ENCODE measurements around the gene DBX1. TPM values are rescaled to one million over a fixed set of nuclear protein-coding genes. Genes with fewer than 3 reads are reported as not detected.

Gene DBX1
- total and polyA plus RNA-seq, 2 of the 13 experiments (the other 11 are each of a cell fraction or from before 2014, with no cell fraction given), result not detected

- Histone ChIP-seq H3K9ac (ENCODE audit: insufficient read depth, low read depth, low read length) (no peak overlapping the region), H3K36me3 (replicated peaks in 1 of 2; ENCODE audit: control insufficient read depth in 1 of 2, insufficient read depth in 2 of 2, low read length in 2 of 2) (no peaks in the 10 kb centered on the region), H3K4me3 (replicated peaks in 1 of 3; ENCODE audit: insufficient read depth in 1 of 3, low read depth in 2 of 3, low read length in 3 of 3) (no peak overlapping the region), H3K9me3 (ENCODE audit: low read length) (no peaks in the 10 kb centered on the region), H3K4me2 (ENCODE audit: low read depth, low read length) (no peak overlapping the region), H3K27me3 (ENCODE audit: control insufficient read depth in 1 of 2, insufficient read depth in 2 of 2, low read length in 2 of 2) (peaks cover 2 to 15% of the 10 kb centered on the region in 2 experiments; a peak in 3 of 5 replicates), H3K27ac (ENCODE audit: extremely low read length, insufficient read depth, low read length) (no peak overlapping the region), H4K20me1 (ENCODE audit: insufficient read depth, low read length) (no peaks in the 10 kb centered on the region), H3K79me2 (ENCODE audit: insufficient read depth, low read length) (no peaks in the 10 kb centered on the region), H3K4me1 (ENCODE audit: insufficient read depth, low read length) (0 out of 2 replicates have a peak, but pooled peaks cover 6% of the 10 kb centered on the region), H2AFZ (ENCODE audit: low read length) (no peak overlapping the region)
- POLR2A ChIA-PET, result no interaction called here
- intact Hi-C loops (cut with micrococcal nuclease; ENCODE audit: unreplicated experiment), result loop anchor here (5.0 kb wide), 1 partner anchor 573 kb away; no protein-coding TSS in a partner anchor
- no peak for DNase-seq (ENCODE audit: low spot score)
- no peak for FAIRE-seq
- no TSS peak for BruUV-seq (replicated peaks)
- TF ChIP-seq, protein P1, sequence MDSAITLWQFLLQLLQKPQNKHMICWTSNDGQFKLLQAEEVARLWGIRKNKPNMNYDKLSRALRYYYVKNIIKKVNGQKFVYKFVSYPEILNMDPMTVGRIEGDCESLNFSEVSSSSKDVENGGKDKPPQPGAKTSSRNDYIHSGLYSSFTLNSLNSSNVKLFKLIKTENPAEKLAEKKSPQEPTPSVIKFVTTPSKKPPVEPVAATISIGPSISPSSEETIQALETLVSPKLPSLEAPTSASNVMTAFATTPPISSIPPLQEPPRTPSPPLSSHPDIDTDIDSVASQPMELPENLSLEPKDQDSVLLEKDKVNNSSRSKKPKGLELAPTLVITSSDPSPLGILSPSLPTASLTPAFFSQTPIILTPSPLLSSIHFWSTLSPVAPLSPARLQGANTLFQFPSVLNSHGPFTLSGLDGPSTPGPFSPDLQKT (CRISPR knock-in tag; IDR thresholded peaks at IDR 0.05; ENCODE audit: borderline replicate concordance), result no peak
- TF ChIP-seq CHD4 (IDR thresholded peaks at IDR 0.05; ENCODE audit: borderline replicate concordance, low read length), result no peak
- no peak for TF ChIP-seq ZFY (CRISPR knock-in tag; IDR thresholded peaks at IDR 0.05)
- TF ChIP-seq, protein P2, sequence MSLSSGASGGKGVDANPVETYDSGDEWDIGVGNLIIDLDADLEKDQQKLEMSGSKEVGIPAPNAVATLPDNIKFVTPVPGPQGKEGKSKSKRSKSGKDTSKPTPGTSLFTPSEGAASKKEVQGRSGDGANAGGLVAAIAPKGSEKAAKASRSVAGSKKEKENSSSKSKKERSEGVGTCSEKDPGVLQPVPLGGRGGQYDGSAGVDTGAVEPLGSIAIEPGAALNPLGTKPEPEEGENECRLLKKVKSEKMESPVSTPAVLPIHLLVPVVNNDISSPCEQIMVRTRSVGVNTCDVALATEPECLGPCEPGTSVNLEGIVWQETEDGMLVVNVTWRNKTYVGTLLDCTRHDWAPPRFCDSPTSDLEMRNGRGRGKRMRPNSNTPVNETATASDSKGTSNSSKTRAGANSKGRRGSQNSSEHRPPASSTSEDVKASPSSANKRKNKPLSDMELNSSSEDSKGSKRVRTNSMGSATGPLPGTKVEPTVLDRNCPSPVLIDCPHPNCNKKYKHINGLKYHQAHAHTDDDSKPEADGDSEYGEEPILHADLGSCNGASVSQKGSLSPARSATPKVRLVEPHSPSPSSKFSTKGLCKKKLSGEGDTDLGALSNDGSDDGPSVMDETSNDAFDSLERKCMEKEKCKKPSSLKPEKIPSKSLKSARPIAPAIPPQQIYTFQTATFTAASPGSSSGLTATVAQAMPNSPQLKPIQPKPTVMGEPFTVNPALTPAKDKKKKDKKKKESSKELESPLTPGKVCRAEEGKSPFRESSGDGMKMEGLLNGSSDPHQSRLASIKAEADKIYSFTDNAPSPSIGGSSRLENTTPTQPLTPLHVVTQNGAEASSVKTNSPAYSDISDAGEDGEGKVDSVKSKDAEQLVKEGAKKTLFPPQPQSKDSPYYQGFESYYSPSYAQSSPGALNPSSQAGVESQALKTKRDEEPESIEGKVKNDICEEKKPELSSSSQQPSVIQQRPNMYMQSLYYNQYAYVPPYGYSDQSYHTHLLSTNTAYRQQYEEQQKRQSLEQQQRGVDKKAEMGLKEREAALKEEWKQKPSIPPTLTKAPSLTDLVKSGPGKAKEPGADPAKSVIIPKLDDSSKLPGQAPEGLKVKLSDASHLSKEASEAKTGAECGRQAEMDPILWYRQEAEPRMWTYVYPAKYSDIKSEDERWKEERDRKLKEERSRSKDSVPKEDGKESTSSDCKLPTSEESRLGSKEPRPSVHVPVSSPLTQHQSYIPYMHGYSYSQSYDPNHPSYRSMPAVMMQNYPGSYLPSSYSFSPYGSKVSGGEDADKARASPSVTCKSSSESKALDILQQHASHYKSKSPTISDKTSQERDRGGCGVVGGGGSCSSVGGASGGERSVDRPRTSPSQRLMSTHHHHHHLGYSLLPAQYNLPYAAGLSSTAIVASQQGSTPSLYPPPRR (CRISPR knock-in tag; IDR thresholded peaks at IDR 0.05; ENCODE audit: borderline replicate concordance), result no peak
- ATAC-seq, result peak; percentile 47; the same call in 2 of the 3 replicates
- in situ Hi-C loops (cut with HindIII; ENCODE audit: extremely low pct_ligation_motif_present, low pct_unique_long_range_greater_than_20kb), result loop anchor here (5.0 to 25.0 kb wide), 3 partner anchors 188 to 573 kb away; no protein-coding TSS in a partner anchor
- WGBS (ENCODE audit: low lambda C conversion rate), result 13% methylated on average over 5 of the region's 5 CpGs
- CTCF ChIA-PET (ENCODE audit: low intra/inter-chr PET ratio, low total read pairs), result no interaction called here
Observed at GRCh38 chr11:20134991-20135736, 25.1 kb downstream of the DBX1 start.

All from HepG2 (cell line).